Nephron (organoid): ENCODE data around the gene ZNF501.

Experiments
- H3K27ac Mint-ChIP-seq, 3 experiments: 2 replicates each; pipeline ENCODE4 v1.8.0; 2020; ENCODE audit warnings: mixed read lengths in 3 of 3, mild to moderate bottlenecking in 2 of 3, moderate library complexity in 1 of 3
- H3K27me3 Mint-ChIP-seq: 2 replicates; pipeline ENCODE4 v1.8.0; 2021; ENCODE audit warnings: low read depth, mild to moderate bottlenecking, moderate library complexity, mixed read lengths
- H3K36me3 Mint-ChIP-seq: 2 replicates; pipeline ENCODE4 v1.8.0; 2020; ENCODE audit warnings: low read depth, mixed read lengths
- H3K4me1 Mint-ChIP-seq: 2 replicates; pipeline ENCODE4 v1.8.0; 2020; ENCODE audit warnings: mixed read lengths
- H3K4me3 Mint-ChIP-seq, 3 experiments: 2 replicates each; pipeline ENCODE4 v1.8.0; 2020; ENCODE audit warnings: mild to moderate bottlenecking in 3 of 3, mixed read lengths in 3 of 3, moderate library complexity in 2 of 3
- H3K9me3 Mint-ChIP-seq: 2 replicates; pipeline ENCODE4 v1.8.0; 2020; ENCODE audit warnings: mixed read lengths
- TF ChIP-seq, protein P1 (sequence below), 3 experiments: fragments of 200-600 bp; sonication (generic); IDR thresholded peaks; one replicate each; pipeline ENCODE4 v1.5.0; 2021; ENCODE audit warnings: antibody characterized with exemption in 3 of 3; ENCODE audit not compliant: unreplicated experiment in 3 of 3

Gene ZNF501

DNA sequence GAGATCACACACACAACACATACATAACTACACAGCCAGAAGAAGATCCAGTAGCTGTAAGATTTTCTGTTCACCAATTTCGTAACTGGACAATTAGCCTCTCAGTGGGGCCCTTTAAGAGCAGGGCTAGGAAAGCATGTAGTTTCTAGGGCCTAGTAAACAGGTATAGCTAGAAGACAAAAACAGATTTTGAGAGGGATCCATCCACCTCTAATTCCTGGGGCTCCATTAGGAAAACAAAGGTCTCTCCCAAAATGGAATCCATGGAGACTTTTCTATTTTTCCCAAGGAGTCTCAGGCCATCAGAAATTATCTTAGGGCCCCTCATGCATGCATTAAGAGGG, 42.6 kb downstream of the ZNF501 start:
- no peak overlapping the region for H3K27ac Mint-ChIP-seq
- H3K4me3 Mint-ChIP-seq, result no peak overlapping the region
- peaks cover 90% of the 10 kb centered on the region for H3K36me3 Mint-ChIP-seq
- no peaks in the 10 kb centered on the region for H3K27me3 Mint-ChIP-seq
- no peaks in the 10 kb centered on the region for H3K4me1 Mint-ChIP-seq
- TF ChIP-seq, protein P1, sequence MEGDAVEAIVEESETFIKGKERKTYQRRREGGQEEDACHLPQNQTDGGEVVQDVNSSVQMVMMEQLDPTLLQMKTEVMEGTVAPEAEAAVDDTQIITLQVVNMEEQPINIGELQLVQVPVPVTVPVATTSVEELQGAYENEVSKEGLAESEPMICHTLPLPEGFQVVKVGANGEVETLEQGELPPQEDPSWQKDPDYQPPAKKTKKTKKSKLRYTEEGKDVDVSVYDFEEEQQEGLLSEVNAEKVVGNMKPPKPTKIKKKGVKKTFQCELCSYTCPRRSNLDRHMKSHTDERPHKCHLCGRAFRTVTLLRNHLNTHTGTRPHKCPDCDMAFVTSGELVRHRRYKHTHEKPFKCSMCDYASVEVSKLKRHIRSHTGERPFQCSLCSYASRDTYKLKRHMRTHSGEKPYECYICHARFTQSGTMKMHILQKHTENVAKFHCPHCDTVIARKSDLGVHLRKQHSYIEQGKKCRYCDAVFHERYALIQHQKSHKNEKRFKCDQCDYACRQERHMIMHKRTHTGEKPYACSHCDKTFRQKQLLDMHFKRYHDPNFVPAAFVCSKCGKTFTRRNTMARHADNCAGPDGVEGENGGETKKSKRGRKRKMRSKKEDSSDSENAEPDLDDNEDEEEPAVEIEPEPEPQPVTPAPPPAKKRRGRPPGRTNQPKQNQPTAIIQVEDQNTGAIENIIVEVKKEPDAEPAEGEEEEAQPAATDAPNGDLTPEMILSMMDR (IDR thresholded peaks at IDR 0.05; ENCODE audit: unreplicated experiment in 3 of 3), result no peak
- peaks cover 46% of the 10 kb centered on the region for H3K9me3 Mint-ChIP-seq

DNA sequence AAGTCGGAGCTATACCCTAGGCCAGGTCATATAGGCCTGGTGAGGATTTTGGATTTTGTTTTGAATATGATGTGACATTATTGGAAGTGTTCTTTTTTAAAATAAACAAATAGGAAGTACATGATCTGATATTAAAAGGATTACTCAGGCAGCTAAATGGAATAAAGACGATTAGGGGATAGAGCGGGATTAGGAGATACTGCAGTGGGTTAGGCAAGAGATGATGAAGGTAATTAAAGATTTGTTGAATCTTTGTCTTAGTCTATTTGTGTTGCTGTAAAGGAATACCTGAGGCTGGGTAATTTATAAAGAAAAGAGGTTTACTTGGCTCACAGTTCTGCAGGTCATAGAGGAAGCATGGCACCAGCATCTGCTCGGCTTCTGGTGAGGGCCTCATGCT, 53.5 kb downstream of the ZNF501 start:
- TF ChIP-seq, protein P1 (IDR thresholded peaks at IDR 0.05; ENCODE audit: unreplicated experiment in 3 of 3), result no peak
- Mint-ChIP-seq H3K27ac (no peak overlapping the region), H3K4me1 (no peaks in the 10 kb centered on the region), H3K4me3 (no peak overlapping the region), H3K27me3 (no peaks in the 10 kb centered on the region), H3K9me3 (no peaks in the 10 kb centered on the region), H3K36me3 (peaks cover 45% of the 10 kb centered on the region)
